SJCRH30 (cell line): Measurements from ENCODE around the gene THSD8. TPM values are rescaled to one million over a fixed set of nuclear protein-coding genes. Genes with fewer than 3 reads are reported as not detected.
"Not testable (repeated sequence)": the region's sequence is repeated elsewhere in the genome, so short reads cannot be mapped to it uniquely, and the experiment has no call there.

ENCODE experiments used
- DNase-seq, 2 experiments: peaks; one replicate each; pipeline ENCODE4 v3.0.0-alpha.2; 2015 to 2020
- H3K27ac ChIP-seq: fragments of 250-450 bp; sonication (Bioruptor Pico); 2 replicates; pipeline ENCODE4 v1.5.1; 2020; ENCODE audit warnings: mild to moderate bottlenecking, moderate library complexity
- H3K27me3 ChIP-seq: fragments of 250-450 bp; sonication (Bioruptor Pico); 2 replicates; pipeline ENCODE4 v1.5.1; 2020; ENCODE audit warnings: mild to moderate bottlenecking, moderate library complexity
- H3K36me3 ChIP-seq: fragments of 250-450 bp; sonication (Bioruptor Pico); 2 replicates; pipeline ENCODE4 v1.5.1; 2020; ENCODE audit warnings: mild to moderate bottlenecking, moderate library complexity
- H3K4me1 ChIP-seq: fragments of 250-450 bp; sonication (Bioruptor Pico); 2 replicates; pipeline ENCODE4 v1.5.1; 2020; ENCODE audit warnings: mild to moderate bottlenecking, moderate library complexity
- H3K4me3 ChIP-seq: fragments of 250-450 bp; sonication (Bioruptor Pico); 2 replicates; pipeline ENCODE4 v1.5.1; 2020; ENCODE audit warnings: mild to moderate bottlenecking, moderate library complexity
- H3K9me3 ChIP-seq: fragments of 250-450 bp; sonication (Bioruptor Pico); replicated peaks from 2 replicates; pipeline ENCODE4 v1.5.1; 2020; ENCODE audit warnings: mild to moderate bottlenecking, moderate library complexity
- total RNA-seq: library from RNA; depleted of rRNA; stranded (reverse); fragments of >200 nt; shearing (Covaris generic); gene quantifications from 2 replicates; pipeline ENCODE4 v1.2.3, GENCODE V29; 2014

The THSD8 gene
- total RNA-seq, 1 experiment from 2014 or later: not detected

DNA sequence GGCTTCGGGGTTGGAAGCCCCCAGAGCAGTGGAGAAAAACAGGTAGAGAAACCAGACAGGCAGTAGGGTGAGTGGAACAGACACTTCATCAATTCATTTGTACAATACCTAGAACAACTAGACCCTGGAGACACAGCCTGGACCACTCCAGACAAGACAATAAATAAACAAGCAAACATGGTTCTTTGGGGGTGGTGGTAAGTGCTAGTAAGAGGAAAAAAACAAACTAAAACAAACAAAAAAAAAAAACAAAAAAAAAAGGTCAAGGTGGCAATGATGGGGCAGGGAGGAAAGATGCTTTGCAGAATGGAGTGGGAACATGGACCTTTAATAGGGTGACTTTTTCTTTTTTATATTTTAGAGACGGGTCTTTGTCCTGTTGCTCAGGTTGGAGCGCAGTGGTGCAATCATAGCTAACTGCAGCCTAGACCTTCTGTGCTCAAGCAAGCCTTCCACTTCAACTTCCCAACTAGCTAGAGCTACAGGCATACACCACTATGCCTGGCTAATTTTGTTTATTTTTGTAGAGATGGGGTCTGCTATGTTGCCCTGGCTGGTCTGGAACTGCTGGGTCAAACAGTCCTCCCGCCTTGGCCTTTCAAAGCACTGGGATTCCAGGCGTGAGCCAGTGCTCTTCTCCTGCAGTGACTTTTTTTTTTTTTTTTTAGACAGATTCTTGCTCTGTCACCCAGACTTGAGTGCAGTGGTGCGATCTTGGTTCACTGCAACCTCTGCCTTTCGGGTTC lies 7.5 kb upstream of the THSD8 start:
- Histone ChIP-seq H3K4me1 (peaks cover 9% of the 10 kb centered on the region), H3K27me3 (no peaks in the 10 kb centered on the region), H3K4me3 (peak overlapping the region; percentile 80), H3K27ac (peak overlapping the region; percentile 60; the same call in 1 of the 2 replicates), H3K9me3 (no peaks in the 10 kb centered on the region), H3K36me3 (no peaks in the 10 kb centered on the region)
- DNase-seq: no peak

DNA sequence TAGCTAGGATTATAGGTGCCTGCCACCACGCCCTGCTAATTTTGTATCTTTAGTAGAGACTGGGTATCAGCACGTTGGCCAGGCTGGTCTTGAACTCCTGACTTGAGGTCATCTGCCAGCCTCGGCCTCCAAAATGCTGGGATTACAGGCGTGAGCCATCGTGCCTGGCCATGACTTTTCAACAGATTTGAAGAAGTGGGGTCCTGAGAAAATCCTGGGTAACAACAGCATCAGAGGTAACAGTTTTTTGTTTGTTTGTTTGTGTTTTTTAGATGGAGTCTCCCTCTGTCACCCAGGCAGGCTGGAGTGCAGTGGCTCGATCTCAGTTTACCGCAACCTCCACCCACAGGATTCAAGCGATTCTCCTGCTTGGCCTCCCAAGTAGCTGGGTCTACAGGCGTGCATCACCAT lies 6.9 kb upstream of the THSD8 start:
- no peaks in the 10 kb centered on the region for H3K9me3 ChIP-seq
- H3K36me3 ChIP-seq: no peaks in the 10 kb centered on the region
- H3K27ac ChIP-seq: no peak overlapping the region
- H3K4me1 ChIP-seq: peaks cover 9% of the 10 kb centered on the region
- no peak overlapping the region for H3K4me3 ChIP-seq
- H3K27me3 ChIP-seq: no peaks in the 10 kb centered on the region
- DNase-seq: no peak

DNA sequence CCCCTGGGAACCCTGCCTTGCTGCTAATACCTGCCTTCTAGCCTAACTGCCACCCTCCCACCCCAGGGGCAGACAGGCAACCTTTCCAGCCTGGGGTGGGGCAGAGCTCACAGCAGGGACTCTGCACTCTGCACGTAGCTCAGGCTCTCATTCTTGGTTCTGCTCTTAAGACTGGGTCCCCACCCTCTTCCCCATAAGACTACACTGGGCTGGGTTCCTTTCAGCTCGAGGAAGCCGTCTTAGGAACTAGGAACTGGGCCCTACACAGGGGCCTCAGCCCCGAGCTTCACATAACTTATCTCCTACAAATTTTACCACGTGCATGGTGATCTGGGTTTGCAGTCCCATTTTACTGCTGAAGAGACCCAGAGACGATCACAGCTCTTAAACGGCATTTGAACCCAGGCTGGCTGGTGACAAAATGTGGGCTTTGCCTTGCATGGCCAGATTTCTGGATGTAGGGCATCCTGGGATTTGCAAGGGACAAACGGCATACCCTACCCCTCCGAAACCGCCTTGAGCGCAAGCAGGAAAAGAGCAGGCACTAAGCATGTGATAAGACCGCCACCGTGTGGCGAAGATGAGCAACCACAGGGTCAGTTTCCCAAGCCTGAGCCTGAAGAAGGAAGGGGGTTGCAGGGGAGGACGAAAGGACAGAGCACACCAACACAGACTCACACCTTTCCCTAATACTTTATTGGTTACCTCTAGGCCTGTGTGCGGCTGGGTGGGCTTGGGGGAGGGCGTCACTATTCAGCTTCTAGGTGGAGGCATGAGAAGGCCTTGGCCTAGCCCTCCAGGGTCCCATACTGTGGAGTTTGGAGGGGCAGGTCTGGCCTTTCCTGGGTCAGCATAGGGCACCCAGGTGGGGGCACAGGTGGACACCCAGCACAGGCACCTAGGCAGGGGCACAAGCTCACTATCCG lies 5.5 kb upstream of the THSD8 start:
- H3K9me3 ChIP-seq: no peaks in the 10 kb centered on the region
- peaks cover 3% of the 10 kb centered on the region; the same call in 1 of the 2 replicates for H3K27me3 ChIP-seq
- no peak overlapping the region for H3K4me3 ChIP-seq
- no peak overlapping the region for H3K27ac ChIP-seq
- no peaks in the 10 kb centered on the region; the same call in 1 of the 2 replicates for H3K4me1 ChIP-seq
- H3K36me3 ChIP-seq: no peaks in the 10 kb centered on the region
- DNase-seq: peak; percentile 88 to 96

- peaks cover 10% of the 10 kb centered on the region for H3K27me3 ChIP-seq
- H3K27ac ChIP-seq: no peak overlapping the region
- H3K4me1 ChIP-seq: peaks cover 2% of the 10 kb centered on the region; the same call in 1 of the 2 replicates
- no peaks in the 10 kb centered on the region for H3K36me3 ChIP-seq
- no peaks in the 10 kb centered on the region for H3K9me3 ChIP-seq
- no peak for DNase-seq
- no peak overlapping the region for H3K4me3 ChIP-seq
These were observed 4.7 kb upstream of the THSD8 start for GRCh38 chr19:12797141-12797587.

DNA sequence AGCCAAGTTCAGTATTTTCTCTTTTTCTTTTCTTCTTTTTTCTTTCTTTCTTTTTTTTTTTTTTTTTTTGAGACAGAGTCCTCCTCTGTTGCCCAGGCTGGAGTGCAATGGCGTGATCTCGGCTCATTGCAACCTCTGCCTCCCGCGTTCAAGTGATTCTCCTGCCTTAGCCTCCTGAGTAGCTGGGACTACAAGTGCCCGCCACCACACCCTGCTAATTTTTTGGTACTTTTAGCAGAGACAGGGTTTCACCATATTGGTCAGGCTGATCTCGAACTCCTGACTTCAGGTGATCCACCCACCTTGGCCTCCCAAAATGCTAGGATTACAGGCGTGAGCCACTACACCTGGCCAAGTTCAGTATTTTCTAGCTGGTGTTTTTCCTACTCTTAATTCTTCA lies 4.3 kb upstream of the THSD8 start:
- not testable (repeated sequence) for H3K27ac ChIP-seq, DNase-seq, H3K9me3 ChIP-seq, H3K36me3 ChIP-seq, H3K4me3 ChIP-seq, H3K4me1 ChIP-seq
- H3K27me3 ChIP-seq: peaks cover 14% of the 10 kb centered on the region

DNA sequence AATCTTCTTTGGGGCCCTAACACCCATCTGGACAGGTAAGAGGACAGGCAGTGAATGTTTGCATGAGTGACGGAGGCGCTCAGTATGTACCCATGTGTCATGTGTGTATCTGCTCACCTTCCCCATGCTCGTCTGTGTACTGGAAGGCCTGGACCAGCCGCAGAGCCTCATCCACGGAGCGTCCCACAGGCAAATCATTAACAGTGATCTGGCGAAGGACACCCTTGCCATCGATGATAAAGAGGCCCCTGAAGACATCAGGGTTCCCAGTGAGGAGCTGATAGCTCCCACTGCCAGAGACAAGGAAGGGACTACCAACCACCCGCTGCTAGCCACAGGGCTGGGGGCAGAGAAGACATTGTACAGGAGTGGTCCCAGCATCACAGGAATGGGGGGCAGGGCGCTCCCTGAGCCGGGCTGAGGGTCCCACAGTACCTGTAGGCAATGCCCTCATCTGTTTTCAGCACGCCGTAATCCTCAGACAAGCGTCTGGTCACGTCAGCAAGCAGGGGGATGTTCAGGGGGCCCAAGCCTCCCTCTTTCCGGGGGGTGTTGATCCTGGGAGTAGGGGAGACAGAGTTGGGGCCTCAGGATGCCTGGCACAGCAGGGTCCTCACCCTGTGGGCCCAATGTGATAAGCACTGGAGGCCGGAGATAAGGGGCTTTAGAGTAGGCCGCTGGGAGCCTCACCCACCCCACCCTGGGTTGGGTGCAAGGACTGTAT lies 2.0 kb upstream of the THSD8 start:
- Histone ChIP-seq H3K36me3 (no peaks in the 10 kb centered on the region), H3K27me3 (peaks cover 18% of the 10 kb centered on the region), H3K9me3 (no peaks in the 10 kb centered on the region), H3K4me1 (peaks cover 5% of the 10 kb centered on the region; the same call in 1 of the 2 replicates), H3K4me3 (no peak overlapping the region), H3K27ac (no peak overlapping the region)
- DNase-seq: no peak

DNA sequence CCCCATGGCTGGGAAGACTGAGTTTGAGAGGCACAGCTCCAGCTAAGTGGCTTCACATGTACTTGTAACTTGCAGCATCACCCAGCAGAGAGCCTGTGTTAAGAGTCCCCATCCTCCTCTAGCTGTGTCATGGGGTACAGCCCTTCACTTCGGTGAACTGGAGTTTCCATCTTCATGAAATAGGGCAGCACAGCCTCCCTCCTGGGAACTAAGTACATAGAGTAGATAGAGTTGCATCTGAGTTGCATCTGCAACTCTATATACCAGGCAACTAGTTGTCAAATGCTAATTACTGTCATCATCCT lies 1.5 kb upstream of the THSD8 start:
- DNase-seq: no peak
- H3K9me3 ChIP-seq: no peaks in the 10 kb centered on the region
- peaks cover 5% of the 10 kb centered on the region; the same call in 1 of the 2 replicates for H3K4me1 ChIP-seq
- no peak overlapping the region for H3K4me3 ChIP-seq
- H3K27me3 ChIP-seq: peaks cover 18% of the 10 kb centered on the region
- H3K36me3 ChIP-seq: no peaks in the 10 kb centered on the region
- H3K27ac ChIP-seq: no peak overlapping the region

GRCh38 chr19:12800923-12801465 lies 875 bp upstream of the THSD8 start:
- H3K27ac ChIP-seq: no peak overlapping the region
- H3K27me3 ChIP-seq: peaks cover 18% of the 10 kb centered on the region
- no peak for DNase-seq
- H3K4me1 ChIP-seq: peaks cover 5% of the 10 kb centered on the region; the same call in 1 of the 2 replicates
- H3K36me3 ChIP-seq: no peaks in the 10 kb centered on the region
- H3K4me3 ChIP-seq: peak overlapping the region; percentile 51
- no peaks in the 10 kb centered on the region for H3K9me3 ChIP-seq

GRCh38 chr19:12802267-12803106 lies 618 bp downstream of the THSD8 start:
- peak overlapping the region; percentile 51 for H3K4me3 ChIP-seq
- H3K36me3 ChIP-seq: no peaks in the 10 kb centered on the region
- DNase-seq: no peak
- no peaks in the 10 kb centered on the region for H3K9me3 ChIP-seq
- peaks cover 5% of the 10 kb centered on the region; the same call in 1 of the 2 replicates for H3K4me1 ChIP-seq
- peaks cover 18% of the 10 kb centered on the region for H3K27me3 ChIP-seq
- no peak overlapping the region for H3K27ac ChIP-seq

DNA sequence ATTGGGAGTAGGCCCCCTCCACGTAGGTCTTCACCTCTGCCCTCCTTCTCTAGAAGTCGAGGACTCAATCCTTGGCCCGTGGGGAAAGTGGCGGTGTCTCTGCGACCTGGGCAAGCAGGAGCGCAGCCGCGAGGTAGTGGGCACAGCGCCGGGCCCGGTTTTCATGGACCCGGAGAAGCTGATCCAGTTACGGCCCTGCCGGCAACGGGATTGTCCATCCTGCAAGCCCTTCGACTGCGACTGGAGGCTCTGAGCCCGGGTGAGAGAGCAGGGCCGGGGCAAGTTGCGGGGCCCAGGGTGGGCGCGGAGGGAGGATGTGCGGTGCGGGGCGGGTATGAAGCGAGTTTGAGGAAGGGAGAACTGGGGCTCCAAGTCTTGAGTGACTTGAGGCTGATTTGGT lies 2.2 kb downstream of the THSD8 start:
- no peak overlapping the region for H3K27ac ChIP-seq
- DNase-seq: no peak
- H3K36me3 ChIP-seq: peaks cover 5% of the 10 kb centered on the region; the same call in 1 of the 2 replicates
- peaks cover 18% of the 10 kb centered on the region for H3K27me3 ChIP-seq
- H3K4me3 ChIP-seq: no peak overlapping the region
- peaks cover 5% of the 10 kb centered on the region; the same call in 1 of the 2 replicates for H3K4me1 ChIP-seq
- H3K9me3 ChIP-seq: no peaks in the 10 kb centered on the region

DNA sequence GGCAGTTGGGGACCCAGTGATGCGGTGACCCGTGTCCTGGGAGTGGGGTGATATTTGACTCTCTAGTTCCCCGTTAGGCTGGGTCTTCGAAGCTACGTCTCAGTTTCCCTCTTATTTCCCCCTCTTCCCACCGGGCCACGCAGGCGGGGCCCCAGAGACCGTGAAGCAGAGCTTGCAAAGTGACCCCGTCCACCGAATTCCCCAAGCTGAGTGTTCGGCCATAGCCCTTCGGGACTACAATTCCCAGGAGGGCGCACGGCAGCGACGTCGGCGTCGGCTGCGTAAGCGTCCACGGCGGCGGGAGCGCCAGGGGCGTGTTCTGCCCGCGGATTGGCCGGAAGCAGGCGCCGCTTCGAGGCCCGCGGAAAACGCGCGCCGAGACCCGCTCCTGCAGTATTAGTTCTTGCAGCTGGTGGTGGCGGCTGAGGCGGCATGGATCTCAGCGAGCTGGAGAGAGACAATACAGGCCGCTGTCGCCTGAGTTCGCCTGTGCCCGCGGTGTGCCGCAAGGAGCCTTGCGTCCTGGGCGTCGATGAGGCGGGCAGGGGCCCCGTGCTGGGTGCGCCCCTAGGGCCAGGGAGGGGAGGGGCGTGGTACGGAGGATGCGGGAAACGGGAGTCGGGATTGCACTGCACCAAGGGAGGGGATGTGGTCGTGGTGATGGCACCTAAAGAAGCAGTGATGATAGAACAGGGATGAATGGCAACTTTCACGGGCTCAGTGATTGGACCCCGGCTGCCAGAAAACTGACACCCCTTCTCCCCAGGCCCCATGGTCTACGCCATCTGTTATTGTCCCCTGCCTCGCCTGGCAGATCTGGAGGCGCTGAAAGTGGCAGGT lies 4.6 kb downstream of the THSD8 start, which contains the start of gene RNASEH2A:
Gene RNASEH2A (plus strand): TSS at position 343 of the 840 bp plus-strand sequence. CDS start 90 bp downstream, at position 433.
- peaks cover 16% of the 10 kb centered on the region for H3K36me3 ChIP-seq
- peaks cover 15% of the 10 kb centered on the region for H3K27me3 ChIP-seq
- peak within 1 kb of the TSS; percentile 64 for H3K27ac ChIP-seq
- DNase-seq: peak; percentile 97
- H3K9me3 ChIP-seq: no peaks in the 10 kb centered on the region
- H3K4me3 ChIP-seq: peak within 1 kb of the TSS; percentile 77
- H3K4me1 ChIP-seq: peaks cover 5% of the 10 kb centered on the region; the same call in 1 of the 2 replicates

DNA sequence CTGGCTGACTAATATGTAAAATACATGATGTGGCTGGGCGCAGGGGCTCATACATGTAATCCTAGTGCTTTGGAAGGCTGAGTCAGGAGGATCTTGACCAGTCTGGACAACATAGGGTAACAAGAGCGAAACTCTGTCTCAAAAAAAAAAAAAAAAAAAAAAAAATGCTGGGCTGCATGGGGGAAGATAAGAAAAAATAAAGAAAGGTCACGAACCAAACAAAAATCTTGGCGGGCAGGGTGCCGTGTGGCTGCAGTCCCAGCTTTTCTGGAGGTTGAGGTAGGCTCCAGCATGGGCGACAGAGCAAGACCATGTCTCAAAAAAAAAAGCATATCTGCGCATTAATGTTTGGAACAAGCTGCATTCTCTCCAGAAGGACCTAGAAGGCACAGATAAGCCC lies 13.2 kb downstream of the THSD8 start:
- no peaks in the 10 kb centered on the region for H3K9me3 ChIP-seq
- no peak for DNase-seq
- H3K36me3 ChIP-seq: peaks cover 44% of the 10 kb centered on the region
- no peaks in the 10 kb centered on the region for H3K27me3 ChIP-seq
- no peak overlapping the region for H3K4me3 ChIP-seq
- H3K27ac ChIP-seq: no peak overlapping the region
- no peaks in the 10 kb centered on the region for H3K4me1 ChIP-seq

DNA sequence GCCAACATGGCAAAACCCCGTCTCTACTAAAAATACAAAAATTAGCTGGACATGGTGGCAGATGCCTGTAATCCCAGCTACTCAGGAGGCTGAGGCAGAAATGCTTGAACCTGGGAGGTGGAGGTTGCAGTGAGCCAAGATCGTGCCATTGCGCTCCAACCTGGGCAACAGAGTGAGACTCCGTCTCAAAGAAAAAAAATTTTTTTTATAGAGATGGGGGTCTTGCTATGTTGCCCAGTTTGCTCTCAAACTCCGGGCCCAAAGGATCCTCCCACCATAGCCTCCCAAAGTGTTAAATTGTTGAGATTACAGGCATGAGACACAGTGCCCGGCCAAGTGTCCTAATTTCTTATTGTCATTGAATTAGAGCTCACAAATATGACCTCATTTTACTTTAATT lies 15.3 kb downstream of the THSD8 start:
- H3K4me3 ChIP-seq, H3K4me1 ChIP-seq, H3K9me3 ChIP-seq, H3K27ac ChIP-seq, H3K27me3 ChIP-seq, DNase-seq: not testable (repeated sequence)
- peaks cover 29% of the 10 kb centered on the region for H3K36me3 ChIP-seq
